ENCODE data around the gene MDM2. TPM values are rescaled to one million over a fixed set of nuclear protein-coding genes. Genes with fewer than 3 reads are reported as not detected.

Gene MDM2
- total RNA-seq, 1 experiment from 2014 or later: 159 TPM

- Mint-ChIP-seq H3K4me3 (no peak overlapping the region), H3K9me3 (no peaks in the 10 kb centered on the region), H3K27ac (peak overlapping the region in 1 of 3 experiments; percentile 19; a peak in 1 of 7 replicates), H3K36me3 (ENCODE audit: insufficient read depth in 1 of 3, low read depth in 3 of 3) (peaks cover 20 to 84% (median 65%) of the 10 kb centered on the region in 3 experiments), H3K4me1 (peaks cover 0 to 12% of the 10 kb centered on the region in 2 experiments; a peak in 3 of 4 replicates), H3K27me3 (ENCODE audit: low read depth) (no peaks in the 10 kb centered on the region)
- DNase-seq: no peak
- Histone ChIP-seq H3K4me1 (ENCODE audit: insufficient read depth, low read length) (no peaks in the 10 kb centered on the region), H3K27ac (ENCODE audit: insufficient read length, low read depth, low read length) (no peak overlapping the region), H2BK20ac (ENCODE audit: low read depth, low read length, poor library complexity, severe bottlenecking) (no peak overlapping the region), H3T11ph (ENCODE audit: low read length) (no peak overlapping the region), H3K56ac (ENCODE audit: insufficient read length, low read depth, low read length) (no peak overlapping the region), H2AFZ (ENCODE audit: low read length) (no peak overlapping the region), H3K9ac (ENCODE audit: extremely low read depth, insufficient read length, low read length) (no peak overlapping the region), H3K79me2 (ENCODE audit: insufficient read depth, low read length) (no peaks in the 10 kb centered on the region), H4K20me1 (ENCODE audit: control insufficient read depth, insufficient read depth, insufficient read length) (no peaks in the 10 kb centered on the region), H3K23ac (ENCODE audit: insufficient read length, low read depth, low read length) (no peak overlapping the region), H3K79me1 (ENCODE audit: insufficient read depth, low read depth, low read length, poor library complexity, severe bottlenecking) (no peaks in the 10 kb centered on the region), H3K14ac (ENCODE audit: insufficient read depth, low read length) (no peak overlapping the region), H3K4me2 (ENCODE audit: insufficient read depth, insufficient read length, low read length) (no peak overlapping the region), H2BK15ac (ENCODE audit: low read depth, low read length) (no peak overlapping the region), H2AK5ac (ENCODE audit: insufficient read length, low read length) (no peak overlapping the region), H2BK120ac (ENCODE audit: low read depth, low read length, poor library complexity, severe bottlenecking) (no peak overlapping the region), H4K91ac (ENCODE audit: insufficient read length, low read depth, low read length) (no peak overlapping the region), H3K23me2 (ENCODE audit: insufficient read length, low read depth, low read length, poor library complexity, severe bottlenecking) (no peaks in the 10 kb centered on the region), H3K18ac (ENCODE audit: insufficient read length, low read depth, low read length) (no peak overlapping the region), H4K8ac (replicated peaks; ENCODE audit: insufficient read length, low read depth, low read length) (no peak overlapping the region), H4K5ac (ENCODE audit: insufficient read length, low read depth, low read length) (no peak overlapping the region), H2BK12ac (ENCODE audit: insufficient read length, low read depth, low read length) (no peak overlapping the region), H3K9me3 (ENCODE audit: control insufficient read depth, low read depth, low read length) (no peaks in the 10 kb centered on the region), H3K27me3 (ENCODE audit: insufficient read depth, low read length) (no peaks in the 10 kb centered on the region), H3K4ac (ENCODE audit: low read depth, low read length) (no peak overlapping the region), H2BK5ac (ENCODE audit: insufficient read length, low read length) (no peak overlapping the region)
- TF ChIP-seq, protein P1, sequence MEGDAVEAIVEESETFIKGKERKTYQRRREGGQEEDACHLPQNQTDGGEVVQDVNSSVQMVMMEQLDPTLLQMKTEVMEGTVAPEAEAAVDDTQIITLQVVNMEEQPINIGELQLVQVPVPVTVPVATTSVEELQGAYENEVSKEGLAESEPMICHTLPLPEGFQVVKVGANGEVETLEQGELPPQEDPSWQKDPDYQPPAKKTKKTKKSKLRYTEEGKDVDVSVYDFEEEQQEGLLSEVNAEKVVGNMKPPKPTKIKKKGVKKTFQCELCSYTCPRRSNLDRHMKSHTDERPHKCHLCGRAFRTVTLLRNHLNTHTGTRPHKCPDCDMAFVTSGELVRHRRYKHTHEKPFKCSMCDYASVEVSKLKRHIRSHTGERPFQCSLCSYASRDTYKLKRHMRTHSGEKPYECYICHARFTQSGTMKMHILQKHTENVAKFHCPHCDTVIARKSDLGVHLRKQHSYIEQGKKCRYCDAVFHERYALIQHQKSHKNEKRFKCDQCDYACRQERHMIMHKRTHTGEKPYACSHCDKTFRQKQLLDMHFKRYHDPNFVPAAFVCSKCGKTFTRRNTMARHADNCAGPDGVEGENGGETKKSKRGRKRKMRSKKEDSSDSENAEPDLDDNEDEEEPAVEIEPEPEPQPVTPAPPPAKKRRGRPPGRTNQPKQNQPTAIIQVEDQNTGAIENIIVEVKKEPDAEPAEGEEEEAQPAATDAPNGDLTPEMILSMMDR (conservative IDR thresholded peaks at IDR 0.05): no peak
- 100% methylated on average over 1 of the region's 5 CpGs for WGBS (ENCODE audit: extremely low coverage, insufficient read length, low lambda C conversion rate)
Observed at GRCh38 chr12:68838046-68838886, 30.3 kb downstream of the MDM2 start.
